ENCODE measurements around the gene PTTG1IP.

The PTTG1IP gene

GRCh38 chr21:44900559-44901251 is 27.2 kb upstream of the PTTG1IP start:
- H3K27ac ChIP-seq (ENCODE audit: low read depth, low read length) = no peak overlapping the region
- H3K36me3 ChIP-seq (ENCODE audit: control insufficient read depth, insufficient read depth, low read length) = no peaks in the 10 kb centered on the region
- H3K4me3 ChIP-seq (ENCODE audit: low read depth, low read length) = no peak overlapping the region
- peaks cover 5% of the 10 kb centered on the region; the same call in 1 of the 2 replicates for H3K4me1 ChIP-seq (ENCODE audit: control insufficient read depth, insufficient read depth, low read length)
- no peaks in the 10 kb centered on the region for H3K27me3 ChIP-seq (ENCODE audit: control insufficient read depth, insufficient read depth, low read length)
- 0 out of 2 replicates have a peak, but pooled peaks cover 3% of the 10 kb centered on the region for H3K9me3 ChIP-seq (ENCODE audit: control insufficient read depth, insufficient read depth, low read length)
- no peak overlapping the region for H3K9ac ChIP-seq (ENCODE audit: low read depth, low read length)

GRCh38 chr21:44899768-44900558 is 26.5 kb upstream of the PTTG1IP start:
- H3K36me3 ChIP-seq (ENCODE audit: control insufficient read depth, insufficient read depth, low read length) = no peaks in the 10 kb centered on the region
- no peak overlapping the region for H3K9ac ChIP-seq (ENCODE audit: low read depth, low read length)
- no peak overlapping the region for H3K27ac ChIP-seq (ENCODE audit: low read depth, low read length)
- no peaks in the 10 kb centered on the region for H3K27me3 ChIP-seq (ENCODE audit: control insufficient read depth, insufficient read depth, low read length)
- 0 out of 2 replicates have a peak, but pooled peaks cover 3% of the 10 kb centered on the region for H3K9me3 ChIP-seq (ENCODE audit: control insufficient read depth, insufficient read depth, low read length)
- no peak overlapping the region for H3K4me3 ChIP-seq (ENCODE audit: low read depth, low read length)
- H3K4me1 ChIP-seq (ENCODE audit: control insufficient read depth, insufficient read depth, low read length) = peaks cover 5% of the 10 kb centered on the region; the same call in 1 of the 2 replicates

GRCh38 chr21:44898851-44899767 is 25.6 kb upstream of the PTTG1IP start:
- Histone ChIP-seq H3K4me1 (ENCODE audit: control insufficient read depth, insufficient read depth, low read length) (peaks cover 5% of the 10 kb centered on the region; the same call in 1 of the 2 replicates), H3K27ac (ENCODE audit: low read depth, low read length) (no peak overlapping the region), H3K9ac (ENCODE audit: low read depth, low read length) (no peak overlapping the region), H3K9me3 (ENCODE audit: control insufficient read depth, insufficient read depth, low read length) (0 out of 2 replicates have a peak, but pooled peaks cover 3% of the 10 kb centered on the region), H3K36me3 (ENCODE audit: control insufficient read depth, insufficient read depth, low read length) (no peaks in the 10 kb centered on the region), H3K27me3 (ENCODE audit: control insufficient read depth, insufficient read depth, low read length) (no peaks in the 10 kb centered on the region), H3K4me3 (ENCODE audit: low read depth, low read length) (no peak overlapping the region)

GRCh38 chr21:44898011-44898488 is 24.6 kb upstream of the PTTG1IP start:
- Histone ChIP-seq H3K27me3 (ENCODE audit: control insufficient read depth, insufficient read depth, low read length) (no peaks in the 10 kb centered on the region), H3K9me3 (ENCODE audit: control insufficient read depth, insufficient read depth, low read length) (0 out of 2 replicates have a peak, but pooled peaks cover 3% of the 10 kb centered on the region), H3K9ac (ENCODE audit: low read depth, low read length) (no peak overlapping the region), H3K27ac (ENCODE audit: low read depth, low read length) (no peak overlapping the region), H3K36me3 (ENCODE audit: control insufficient read depth, insufficient read depth, low read length) (no peaks in the 10 kb centered on the region), H3K4me3 (ENCODE audit: low read depth, low read length) (no peak overlapping the region), H3K4me1 (ENCODE audit: control insufficient read depth, insufficient read depth, low read length) (peaks cover 5% of the 10 kb centered on the region; the same call in 1 of the 2 replicates)

- H3K27ac ChIP-seq (ENCODE audit: low read depth, low read length) = no peak overlapping the region
- H3K4me1 ChIP-seq (ENCODE audit: control insufficient read depth, insufficient read depth, low read length) = peaks cover 5% of the 10 kb centered on the region; the same call in 1 of the 2 replicates
- no peak overlapping the region for H3K9ac ChIP-seq (ENCODE audit: low read depth, low read length)
- no peaks in the 10 kb centered on the region for H3K36me3 ChIP-seq (ENCODE audit: control insufficient read depth, insufficient read depth, low read length)
- no peak overlapping the region for H3K4me3 ChIP-seq (ENCODE audit: low read depth, low read length)
- 0 out of 2 replicates have a peak, but pooled peaks cover 3% of the 10 kb centered on the region for H3K9me3 ChIP-seq (ENCODE audit: control insufficient read depth, insufficient read depth, low read length)
- no peaks in the 10 kb centered on the region for H3K27me3 ChIP-seq (ENCODE audit: control insufficient read depth, insufficient read depth, low read length)
These were observed 24.0 kb upstream of the PTTG1IP start for GRCh38 chr21:44897326-44898010.

- no peak overlapping the region for H3K27ac ChIP-seq (ENCODE audit: low read depth, low read length)
- no peaks in the 10 kb centered on the region for H3K36me3 ChIP-seq (ENCODE audit: control insufficient read depth, insufficient read depth, low read length)
- no peaks in the 10 kb centered on the region for H3K27me3 ChIP-seq (ENCODE audit: control insufficient read depth, insufficient read depth, low read length)
These were observed 23.2 kb upstream of the PTTG1IP start for GRCh38 chr21:44896561-44897286.

GRCh38 chr21:44895859-44896258 is 22.4 kb upstream of the PTTG1IP start:
- no peak overlapping the region for H3K27ac ChIP-seq (ENCODE audit: low read depth, low read length)
- no peaks in the 10 kb centered on the region for H3K27me3 ChIP-seq (ENCODE audit: control insufficient read depth, insufficient read depth, low read length)
- no peaks in the 10 kb centered on the region for H3K36me3 ChIP-seq (ENCODE audit: control insufficient read depth, insufficient read depth, low read length)
- H3K4me1 ChIP-seq (ENCODE audit: control insufficient read depth, insufficient read depth, low read length) = peaks cover 5% of the 10 kb centered on the region; the same call in 1 of the 2 replicates
- no peaks in the 10 kb centered on the region for H3K9me3 ChIP-seq (ENCODE audit: control insufficient read depth, insufficient read depth, low read length)
- H3K9ac ChIP-seq (ENCODE audit: low read depth, low read length) = no peak overlapping the region
- no peak overlapping the region for H3K4me3 ChIP-seq (ENCODE audit: low read depth, low read length)

More at GRCh38 chr21:44896561-44897286, 23.2 kb upstream of the PTTG1IP start:
- Histone ChIP-seq H3K4me3 (ENCODE audit: low read depth, low read length) (no peak overlapping the region), H3K4me1 (ENCODE audit: control insufficient read depth, insufficient read depth, low read length) (peaks cover 5% of the 10 kb centered on the region; the same call in 1 of the 2 replicates), H3K9ac (ENCODE audit: low read depth, low read length) (no peak overlapping the region), H3K9me3 (ENCODE audit: control insufficient read depth, insufficient read depth, low read length) (no peaks in the 10 kb centered on the region)

GRCh38 chr21:44894687-44895302 is 21.3 kb upstream of the PTTG1IP start:
- H3K36me3 ChIP-seq (ENCODE audit: control insufficient read depth, insufficient read depth, low read length) = no peaks in the 10 kb centered on the region
- H3K27ac ChIP-seq (ENCODE audit: low read depth, low read length) = no peak overlapping the region
- no peak overlapping the region for H3K9ac ChIP-seq (ENCODE audit: low read depth, low read length)
- no peaks in the 10 kb centered on the region for H3K27me3 ChIP-seq (ENCODE audit: control insufficient read depth, insufficient read depth, low read length)
- peaks cover 5% of the 10 kb centered on the region; the same call in 1 of the 2 replicates for H3K4me1 ChIP-seq (ENCODE audit: control insufficient read depth, insufficient read depth, low read length)
- no peak overlapping the region for H3K4me3 ChIP-seq (ENCODE audit: low read depth, low read length)
- H3K9me3 ChIP-seq (ENCODE audit: control insufficient read depth, insufficient read depth, low read length) = no peaks in the 10 kb centered on the region

GRCh38 chr21:44893948-44894656 is 20.6 kb upstream of the PTTG1IP start:
- Histone ChIP-seq H3K4me1 (ENCODE audit: control insufficient read depth, insufficient read depth, low read length) (peaks cover 5% of the 10 kb centered on the region; the same call in 1 of the 2 replicates), H3K9me3 (ENCODE audit: control insufficient read depth, insufficient read depth, low read length) (no peaks in the 10 kb centered on the region), H3K36me3 (ENCODE audit: control insufficient read depth, insufficient read depth, low read length) (no peaks in the 10 kb centered on the region), H3K27ac (ENCODE audit: low read depth, low read length) (no peak overlapping the region), H3K4me3 (ENCODE audit: low read depth, low read length) (no peak overlapping the region), H3K27me3 (ENCODE audit: control insufficient read depth, insufficient read depth, low read length) (no peaks in the 10 kb centered on the region), H3K9ac (ENCODE audit: low read depth, low read length) (no peak overlapping the region)

All from HUES48 (cell line).